K562 (cell line): ENCODE measurements around the gene SZT2. TPM values are rescaled to one million over a fixed set of nuclear protein-coding genes. Genes with fewer than 3 reads are reported as not detected.
"Not testable (repeated sequence)": the region's sequence is repeated elsewhere in the genome, so short reads cannot be mapped to it uniquely, and the experiment has no call there.

Experiments
- ATAC-seq: fragments of 200-7000 bp; cut with Tn5 transposase; 3 replicates; pipeline ENCODE4 v1.9.1; 2020; ENCODE audit warnings: moderate library complexity
- BruUV-seq: library from RNA; stranded (reverse); fragments of 400-500 nt; replicated peaks from 2 replicates; lab custom pipeline; 2021; lab: Mats Ljungman, UMichigan
- CTCF ChIA-PET: fragments of 300-600 bp; formaldehyde crosslinking; extraction: SDS; loops from one replicate; lab custom pipeline; 2021; ENCODE audit warnings: low intra/inter-chr PET ratio; lab: Yijun Ruan, JAX
- POLR2A ChIA-PET: fragments of 300-600, 350-650 bp; sonication (Branson Sonifier 250); formaldehyde crosslinking; extraction: SDS; loops from one replicate; lab custom pipeline; 2021; ENCODE audit warnings: antibody characterized with exemption, inconsistent platforms; lab: Yijun Ruan, JAX
- DNase-seq, 4 experiments: peaks; one replicate each; pipeline versions ENCODE4 v3.0.0 to v3.0.0-alpha.2; 2011 to 2018; ENCODE audit warnings: low spot score in 3 of 4, mixed read lengths in 3 of 4; ENCODE audit errors: extremely low read depth in 1 of 4
- FAIRE-seq: peaks from 2 replicates; lab custom pipeline; 2011; peaks lifted over from hg19 to GRCh38; lab: Jason Lieb, UNC
- H2AFZ ChIP-seq: 2 replicates; pipeline ENCODE4 v1.6.0; 2011; ENCODE audit warnings: low read depth, low read length, control low read depth, inconsistent platforms
- H3K27ac ChIP-seq: fragments of 200-600 bp; 3 replicates; pipeline ENCODE4 v1.8.0; 2011; ENCODE audit warnings: low read depth, mild to moderate bottlenecking, control low read depth, inconsistent platforms, low read length, moderate library complexity, mixed read lengths; ENCODE audit errors: extremely low read depth
- H3K27me3 ChIP-seq, 2 experiments: fragments of 300-600 bp in 1 of 2; 2 replicates in 1 of 2; 3 replicates in 1 of 2; pipeline versions ENCODE4 v1.6.0 to v1.8.0; 2011; ENCODE audit warnings: inconsistent platforms in 2 of 2, low read length in 2 of 2, mild to moderate bottlenecking in 1 of 2, mixed read lengths in 1 of 2, moderate library complexity in 1 of 2; ENCODE audit not compliant: control insufficient read depth in 2 of 2, insufficient read depth in 2 of 2
- H3K36me3 ChIP-seq: fragments of 300-600 bp; 3 replicates; pipeline ENCODE4 v1.8.0; 2011; ENCODE audit warnings: mild to moderate bottlenecking, low read length, inconsistent platforms; ENCODE audit not compliant: control insufficient read depth, insufficient read depth
- H3K4me1 ChIP-seq, 2 experiments: fragments of 200-600 bp in 1 of 2; replicated peaks in 1 of 2; 2 replicates in 1 of 2; 3 replicates in 1 of 2; pipeline versions ENCODE4 v1.5.1 to v1.8.0; 2011; ENCODE audit warnings: inconsistent platforms in 2 of 2, low read length in 2 of 2, mild to moderate bottlenecking in 1 of 2, mixed read lengths in 1 of 2, moderate library complexity in 1 of 2; ENCODE audit not compliant: control insufficient read depth in 2 of 2, insufficient read depth in 2 of 2
- H3K4me2 ChIP-seq: 2 replicates; pipeline ENCODE4 v1.6.1; 2011; ENCODE audit warnings: low read length, control low read depth, inconsistent platforms, mixed read lengths; ENCODE audit not compliant: insufficient read depth
- H3K4me3 ChIP-seq: fragments of 200-600 bp; sonication (generic), shearing (Covaris generic); 2 replicates; pipeline ENCODE4 v1.5.1; 2016; ENCODE audit warnings: control low read depth, inconsistent platforms
- H3K79me2 ChIP-seq: fragments of 200-600 bp; 3 replicates; pipeline ENCODE4 v1.8.0; 2011; ENCODE audit warnings: low read length, inconsistent platforms; ENCODE audit not compliant: control insufficient read depth, insufficient read depth
- H3K9ac ChIP-seq, 2 experiments: 2 replicates each; pipeline versions ENCODE4 v1.6.0 to v1.6.1; 2011; ENCODE audit warnings: low read depth in 2 of 2, low read length in 2 of 2, control low read depth in 1 of 2, inconsistent platforms in 1 of 2, mild to moderate bottlenecking in 1 of 2, mixed read lengths in 1 of 2; ENCODE audit not compliant: insufficient read depth in 1 of 2
- H3K9me1 ChIP-seq: one replicate; pipeline ENCODE4 v1.6.0; 2011; ENCODE audit warnings: inconsistent platforms, mild to moderate bottlenecking, low read length, moderate library complexity; ENCODE audit not compliant: control insufficient read depth, insufficient read depth
- H3K9me3 ChIP-seq: replicated peaks from 2 replicates; pipeline ENCODE4 v1.5.1; 2011; ENCODE audit warnings: low read depth, low read length, inconsistent platforms; ENCODE audit not compliant: control insufficient read depth, insufficient read depth
- H4K20me1 ChIP-seq: replicated peaks from 2 replicates; pipeline ENCODE4 v1.6.1; 2011; ENCODE audit warnings: low read length, inconsistent platforms, mixed read lengths; ENCODE audit not compliant: control insufficient read depth, insufficient read depth
- HDAC2 ChIP-seq: fragments of 450-650 bp; IDR thresholded peaks from 2 replicates; pipeline ENCODE4 v1.6.1; 2016; ENCODE audit warnings: mild to moderate bottlenecking
- HEY1 ChIP-seq: fragments of 250-450 bp; sonication (Bioruptor Pico); IDR thresholded peaks from 2 replicates; pipeline ENCODE4 v1.5.0; 2020; ENCODE audit warnings: mild to moderate bottlenecking, moderate library complexity, borderline replicate concordance
- RAD21 ChIP-seq, 2 experiments: fragments of 250-450 bp in 1 of 2; fragments of 450-650 bp in 1 of 2; sonication (Bioruptor Pico) in 1 of 2; formaldehyde crosslinking in 1 of 2; IDR thresholded peaks in 1 of 2; conservative IDR thresholded peaks in 1 of 2; 2 replicates each; pipeline versions ENCODE4 v1.4.0 to v1.8.0; 2020 to 2022; ENCODE audit warnings: mild to moderate bottlenecking in 2 of 2, moderate library complexity in 1 of 2
- USF2 ChIP-seq: sonication (generic); formaldehyde crosslinking; IDR thresholded peaks from 2 replicates; pipeline ENCODE4 v1.5.0; 2020; ENCODE audit warnings: missing genetic modification reagents
- YY1 ChIP-seq, 3 experiments: IDR thresholded peaks; 2 replicates each; pipeline ENCODE4 v1.6.1; 2011; ENCODE audit warnings: low read length in 2 of 3, mild to moderate bottlenecking in 2 of 3, moderate library complexity in 2 of 3, borderline replicate concordance in 1 of 3, control low read depth in 1 of 3, low read depth in 1 of 3; ENCODE audit not compliant: insufficient read depth in 3 of 3, insufficient replicate concordance in 2 of 3, control insufficient read depth in 1 of 3, insufficient read length in 1 of 3; ENCODE audit errors: extremely low read depth in 1 of 3
- WGBS: fragments of 100-300 bp; shearing (Covaris generic); methylation state at CpG from one replicate; pipeline ENCODE4 v1.1.6; 2016; ENCODE audit warnings: low coverage, mixed read lengths; ENCODE audit not compliant: insufficient coverage; ENCODE audit errors: missing lambda C conversion rate; 5-methylcytosine and 5-hydroxymethylcytosine counted together
- in situ Hi-C: fragments of 300-500 bp; cut with MboI; formaldehyde crosslinking; loops from 4 replicates; pipeline ENCODE4 v1.15.0; 2018; ENCODE audit warnings: inconsistent platforms, mixed read lengths
- intact Hi-C: fragments of 100-400 bp; cut with micrococcal nuclease; formaldehyde crosslinking; loops from 2 replicates; pipeline ENCODE4 v1.14.2; 2022
- polyA plus RNA-seq, 8 experiments: library from polyadenylated mRNA; depleted of rRNA in 4 of 8; stranded (reverse) in 5 of 8; unstranded in 3 of 8; fragments of >200 nt; fragmentation: Nextera tagmentation in 2 of 8; fragmentation: Illumina TruSeq in 1 of 8; extraction: Ambion mirVana in 2 of 8; extraction: Trizol in 1 of 8; gene quantifications; 2 replicates each; pipeline versions ENCODE4 v1.2.1 to v1.2.3, GENCODE V29; 2011 to 2014; ENCODE audit warnings: inconsistent platforms in 1 of 8, missing spikeins in 1 of 8
- total RNA-seq, 7 experiments: library from RNA; depleted of rRNA in 6 of 7; stranded (reverse); fragments of >200 nt in 6 of 7; fragmentation: Illumina TruSeq in 2 of 7; extraction: Trizol in 2 of 7; gene quantifications; 2 replicates each; pipeline versions ENCODE4 v1.2.1 to v1.2.3, GENCODE V29; 2011 to 2021; ENCODE audit warnings: low replicate concordance in 1 of 7
- TF ChIP-seq, protein P1 (sequence below), 3 experiments: IDR thresholded peaks in 2 of 3; conservative IDR thresholded peaks in 1 of 3; 2 replicates each; pipeline ENCODE4 v1.5.1; 2011 to 2012; ENCODE audit warnings: low read length in 3 of 3, mild to moderate bottlenecking in 3 of 3, control low read depth in 2 of 3, improper control_type of control experiment in 1 of 3, inconsistent platforms in 1 of 3, low read depth in 1 of 3, mixed read lengths in 1 of 3, moderate library complexity in 1 of 3; ENCODE audit not compliant: insufficient read depth in 2 of 3

SZT2 gene
- total and polyA plus RNA-seq, 9 of the 15 experiments (the other 6 are each of a cell fraction or from before 2014, with no cell fraction given) = 0.88 to 31.0 (median 12.8) TPM

DNA sequence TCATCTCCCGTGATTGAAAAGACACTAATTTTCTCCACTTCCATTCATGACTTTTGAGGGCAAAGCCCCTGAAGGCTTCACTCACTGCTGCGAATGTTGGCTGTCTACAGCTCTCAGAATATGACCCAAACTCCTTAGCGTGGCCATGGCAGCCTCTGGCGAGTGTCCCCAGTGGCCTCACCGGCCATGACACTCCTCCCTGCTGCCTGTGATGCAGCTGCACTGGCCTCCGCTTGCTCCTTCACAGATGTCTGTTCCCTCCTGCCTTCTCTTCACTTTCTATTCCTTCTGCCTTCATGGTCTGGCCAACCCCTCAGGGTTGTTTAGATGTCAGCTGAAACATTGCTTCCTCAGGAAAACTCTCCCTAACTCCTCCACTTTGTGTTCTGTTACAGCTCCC is 110.2 kb downstream of the SZT2 start:
- in situ Hi-C loops (no loop called here), intact Hi-C loops (no loop called here)
- Histone ChIP-seq H2AFZ (no peak overlapping the region), H3K27me3 (peaks cover 17 to 34% of the 10 kb centered on the region in 2 experiments), H4K20me1 (no peaks in the 10 kb centered on the region), H3K4me2 (no peak overlapping the region), H3K4me3 (no peak overlapping the region), H3K4me1 (peaks cover 0 to 4% of the 10 kb centered on the region in 2 experiments; a peak in 1 of 5 replicates), H3K27ac (no peak overlapping the region), H3K79me2 (no peaks in the 10 kb centered on the region), H3K9me3 (peaks cover under 1% of the 10 kb centered on the region; the same call in 1 of the 2 replicates), H3K36me3 (no peaks in the 10 kb centered on the region), H3K9ac (no peak overlapping the region), H3K9me1 (no peaks in the 10 kb centered on the region)
- no TSS peak for BruUV-seq
- DNase-seq (peak in 3 of 4 experiments; percentile 30 to 40 (median 37)), ATAC-seq (peak; percentile 98), FAIRE-seq (no peak)
- 0% methylated on average over 6 of the region's 6 CpGs for WGBS
- CTCF ChIA-PET = no interaction called here
- POLR2A ChIA-PET = interaction anchor here (1.1 to 1.9 kb wide), 3 partner anchors 18 to 26 kb away, joined by 3 to 5 read pairs (median 3); no protein-coding TSS in a partner anchor
- TF ChIP-seq HEY1 (CRISPR knock-in tag) (no peak), YY1 (IDR thresholded peaks at IDR 0.05; ENCODE audit: borderline replicate concordance in 1 of 3, control insufficient read depth in 1 of 3, extremely low read depth in 1 of 3, insufficient read depth in 3 of 3, insufficient read length in 1 of 3, insufficient replicate concordance in 2 of 3, low read depth in 1 of 3, low read length in 2 of 3) (peak in 1 of 3 experiments; percentile 57), HDAC2 (no peak), USF2 (no peak), RAD21 (CRISPR knock-in tag; conservative IDR thresholded peaks at IDR 0.05 in 1 of 2, IDR thresholded peaks at IDR 0.05 in 1 of 2) (peak in 1 of 2 experiments; percentile 15; a peak in 1 of 4 replicates)
- TF ChIP-seq, protein P1, sequence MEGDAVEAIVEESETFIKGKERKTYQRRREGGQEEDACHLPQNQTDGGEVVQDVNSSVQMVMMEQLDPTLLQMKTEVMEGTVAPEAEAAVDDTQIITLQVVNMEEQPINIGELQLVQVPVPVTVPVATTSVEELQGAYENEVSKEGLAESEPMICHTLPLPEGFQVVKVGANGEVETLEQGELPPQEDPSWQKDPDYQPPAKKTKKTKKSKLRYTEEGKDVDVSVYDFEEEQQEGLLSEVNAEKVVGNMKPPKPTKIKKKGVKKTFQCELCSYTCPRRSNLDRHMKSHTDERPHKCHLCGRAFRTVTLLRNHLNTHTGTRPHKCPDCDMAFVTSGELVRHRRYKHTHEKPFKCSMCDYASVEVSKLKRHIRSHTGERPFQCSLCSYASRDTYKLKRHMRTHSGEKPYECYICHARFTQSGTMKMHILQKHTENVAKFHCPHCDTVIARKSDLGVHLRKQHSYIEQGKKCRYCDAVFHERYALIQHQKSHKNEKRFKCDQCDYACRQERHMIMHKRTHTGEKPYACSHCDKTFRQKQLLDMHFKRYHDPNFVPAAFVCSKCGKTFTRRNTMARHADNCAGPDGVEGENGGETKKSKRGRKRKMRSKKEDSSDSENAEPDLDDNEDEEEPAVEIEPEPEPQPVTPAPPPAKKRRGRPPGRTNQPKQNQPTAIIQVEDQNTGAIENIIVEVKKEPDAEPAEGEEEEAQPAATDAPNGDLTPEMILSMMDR (IDR thresholded peaks at IDR 0.05 in 2 of 3, conservative IDR thresholded peaks at IDR 0.05 in 1 of 3; ENCODE audit: insufficient read depth in 2 of 3, low read depth in 1 of 3, low read length in 3 of 3) = peak; percentile 26 to 38 (median 36); a peak in 4 of 6 replicates

DNA sequence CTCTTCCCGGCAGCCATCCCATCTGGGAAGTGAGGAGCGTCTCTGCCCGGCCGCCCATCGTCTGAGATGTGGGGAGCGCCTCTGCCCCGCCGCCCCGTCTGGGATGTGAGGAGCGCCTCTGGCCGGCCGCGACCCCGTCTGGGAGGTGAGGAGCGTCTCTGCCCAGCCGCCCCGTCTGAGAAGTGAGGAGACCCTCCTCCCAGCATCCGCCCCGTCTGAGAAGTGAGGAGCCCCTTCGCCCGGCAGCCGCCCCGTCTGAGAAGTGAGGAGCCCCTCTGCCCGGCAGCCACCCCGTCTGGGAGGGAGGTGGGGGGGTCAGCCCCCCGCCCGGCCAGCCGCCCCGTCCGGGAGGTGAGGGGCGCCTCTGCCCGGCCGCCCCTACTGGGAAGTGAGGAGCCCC is 112.1 kb downstream of the SZT2 start:
- ATAC-seq, H3K4me1 ChIP-seq, H3K9ac ChIP-seq, H3K36me3 ChIP-seq, H3K9me1 ChIP-seq, H4K20me1 ChIP-seq, H3K79me2 ChIP-seq, POLR2A ChIA-PET, intact Hi-C loops, FAIRE-seq, H3K4me3 ChIP-seq, H3K27ac ChIP-seq, BruUV-seq, H3K9me3 ChIP-seq, in situ Hi-C loops, CTCF ChIA-PET, H3K4me2 ChIP-seq, H2AFZ ChIP-seq, DNase-seq: not testable (repeated sequence)
- 22% methylated on average over 5 of the region's 33 CpGs for WGBS
- peaks cover 29 to 46% of the 10 kb centered on the region in 2 experiments for H3K27me3 ChIP-seq
